Hematopoietic multipotent progenitor cell treated with erythropoietin and hydrocortisone succinate and interleukin-3 and kit ligand, for 15 days (in vitro differentiated cells): ENCODE data around the gene TTC21B.

ENCODE experiments used
- DNase-seq: peaks from one replicate; pipeline ENCODE4 v3.0.0-alpha.2; 2015; ENCODE audit warnings: low spot score

The TTC21B gene

GRCh38 chr2:165835363-165835762 is 118.2 kb downstream of the TTC21B start:
- no peak for DNase-seq

GRCh38 chr2:165833156-165833555 is 120.4 kb downstream of the TTC21B start:
- no peak for DNase-seq

- DNase-seq, result no peak
Measured at GRCh38 chr2:165827921-165828276, 125.7 kb downstream of the TTC21B start.

- no peak for DNase-seq
Measured at GRCh38 chr2:165827016-165827920, 126.3 kb downstream of the TTC21B start.

- no peak for DNase-seq
Measured at GRCh38 chr2:165825041-165825440, 128.5 kb downstream of the TTC21B start.
